GM12801 (cell line): ENCODE measurements around the gene SHC2.

Source experiments
- CTCF ChIP-seq: IDR thresholded peaks from one replicate; pipeline ENCODE4 v1.5.1; 2011; ENCODE audit warnings: control low read depth; ENCODE audit not compliant: insufficient read length; ENCODE audit errors: extremely low read depth

SHC2 gene

GRCh38 chr19:460877-461720 lies at the start of gene SHC2:
Gene SHC2, minus strand, starts transcription at chr19:461033. Its CDS starts 37 bp downstream, at chr19:460996.
- TF ChIP-seq CTCF = no peak

GRCh38 chr19:508204-509150 lies 47.6 kb upstream of the SHC2 start:
- no peak for TF ChIP-seq CTCF

- no peak for TF ChIP-seq CTCF
Observed at GRCh38 chr19:507286-508203, 46.7 kb upstream of the SHC2 start, which contains the start of gene TPGS1. Gene TPGS1, plus strand, starts transcription at chr19:507497. Its CDS starts 10 bp downstream, at chr19:507507.

GRCh38 chr19:506404-507285 lies 45.8 kb upstream of the SHC2 start:
- no peak for TF ChIP-seq CTCF

GRCh38 chr19:504616-505015 lies 43.8 kb upstream of the SHC2 start:
- no peak for TF ChIP-seq CTCF

GRCh38 chr19:501646-502045 lies 40.8 kb upstream of the SHC2 start:
- TF ChIP-seq CTCF = no peak
